GM12878 (cell line): ENCODE results near the gene TACR1.

ENCODE experiments used
- BHLHE40 ChIP-seq, 2 experiments: fragments of 450-650 bp in 1 of 2; IDR thresholded peaks; 2 replicates each; pipeline ENCODE4 v1.6.1; 2011 to 2017; ENCODE audit warnings: low read depth in 2 of 2, borderline replicate concordance in 1 of 2, improper control_type of control experiment in 1 of 2, low read length in 1 of 2, mild to moderate bottlenecking in 1 of 2
- CEBPB ChIP-seq, 2 experiments: fragments of 150-350 bp in 1 of 2; IDR thresholded peaks; 2 replicates each; pipeline ENCODE4 v1.6.1; 2012 to 2014; ENCODE audit warnings: low read depth in 2 of 2, low read length in 2 of 2, borderline replicate concordance in 1 of 2, inconsistent platforms in 1 of 2
- CTCF ChIP-seq, 3 experiments: IDR thresholded peaks in 2 of 3; conservative IDR thresholded peaks in 1 of 3; 2 replicates each; pipeline ENCODE4 v1.5.1; 2011; ENCODE audit warnings: low read depth in 3 of 3, low read length in 3 of 3, mild to moderate bottlenecking in 3 of 3, control low read depth in 2 of 3, moderate library complexity in 2 of 3, inconsistent platforms in 1 of 3, mixed read lengths in 1 of 3; ENCODE audit not compliant: control insufficient read depth in 2 of 3, insufficient read depth in 1 of 3; ENCODE audit errors: extremely low read depth in 1 of 3
- KAT2A ChIP-seq: conservative IDR thresholded peaks from 2 replicates; pipeline ENCODE4 v1.6.1; 2011; ENCODE audit warnings: low read depth, low read length; ENCODE audit not compliant: control insufficient read depth
- MLLT1 ChIP-seq: fragments of 450-650 bp; IDR thresholded peaks from 2 replicates; pipeline ENCODE4 v1.6.1; 2016; ENCODE audit warnings: mild to moderate bottlenecking
- MYB ChIP-seq: fragments of 150-350 bp; IDR thresholded peaks from 2 replicates; pipeline ENCODE4 v1.6.1; 2014; ENCODE audit warnings: mild to moderate bottlenecking, low read depth, low read length, borderline replicate concordance
- SPI1 ChIP-seq: IDR thresholded peaks from 2 replicates; pipeline ENCODE4 v1.6.1; 2011; ENCODE audit warnings: low read depth, mild to moderate bottlenecking, low read length, moderate library complexity, borderline replicate concordance; ENCODE audit not compliant: insufficient read depth

- TF ChIP-seq KAT2A (no peak), BHLHE40 (IDR thresholded peaks at IDR 0.05; ENCODE audit: borderline replicate concordance in 1 of 2, low read depth in 2 of 2, low read length in 1 of 2) (no peak), CTCF (IDR thresholded peaks at IDR 0.05 in 2 of 3, conservative IDR thresholded peaks at IDR 0.05 in 1 of 3; ENCODE audit: control insufficient read depth in 2 of 3, extremely low read depth in 1 of 3, insufficient read depth in 1 of 3, low read depth in 3 of 3, low read length in 3 of 3) (no peak), SPI1 (no peak), MYB (no peak), CEBPB (IDR thresholded peaks at IDR 0.05; ENCODE audit: borderline replicate concordance in 1 of 2, low read depth in 2 of 2, low read length in 2 of 2) (no peak), MLLT1 (no peak)
Measured at GRCh38 chr2:75066121-75066902, 133.0 kb downstream of the TACR1 start.
